ENCODE data around the gene WDR17.
A peak's percentile ranks its signal among the peaks of the same experiment; 100 is the strongest.

WDR17 gene

DNA sequence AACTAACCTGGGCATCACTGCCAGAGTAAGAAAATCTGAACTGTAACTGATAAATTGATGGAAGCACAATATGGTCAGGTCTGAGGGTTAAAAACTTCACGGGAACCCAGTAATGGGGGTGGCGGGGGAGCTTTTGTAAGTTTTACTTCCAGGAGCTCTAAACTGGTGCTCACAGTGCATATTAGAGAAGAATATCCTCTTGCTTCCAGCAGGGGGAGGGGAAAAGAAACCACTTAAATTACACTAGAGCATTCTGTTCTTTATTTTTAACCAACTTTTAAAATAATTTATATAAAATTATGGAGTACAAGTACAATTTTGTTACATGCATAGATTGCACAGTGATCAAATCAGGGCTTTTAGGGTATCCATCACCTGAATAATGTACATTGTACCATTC is 33.7 kb downstream of the WDR17 start:
- DNase-seq (ENCODE audit: low read depth): peak; percentile 25

GRCh38 chr4:176102414-176103063 is 36.9 kb downstream of the WDR17 start:
- DNase-seq (ENCODE audit: low read depth): no peak

DNA sequence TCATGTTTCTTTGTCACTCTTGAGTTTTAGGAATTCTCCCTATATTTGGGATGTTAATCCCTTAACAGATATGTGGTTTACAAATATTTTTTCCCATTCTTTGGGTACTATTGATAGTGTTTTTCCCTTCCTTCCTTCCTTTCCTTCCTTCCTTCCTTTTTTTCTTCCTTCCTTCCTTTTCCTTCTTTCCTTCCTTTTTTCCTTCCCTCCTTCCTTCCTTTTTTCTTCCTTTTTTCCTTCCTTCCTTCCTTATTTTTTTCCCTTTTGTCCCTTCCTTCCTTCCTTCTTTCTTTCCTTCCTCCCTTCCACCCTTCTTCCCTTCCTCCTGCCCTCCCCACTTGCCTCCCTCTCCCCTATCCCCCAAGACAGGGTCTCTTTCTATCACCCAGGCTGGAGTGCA is 42.1 kb downstream of the WDR17 start:
- no peak for DNase-seq (ENCODE audit: low read depth)

- peak; percentile 52 for DNase-seq (ENCODE audit: low read depth)
Observed at GRCh38 chr4:176123710-176124407, 58.2 kb downstream of the WDR17 start.

DNA sequence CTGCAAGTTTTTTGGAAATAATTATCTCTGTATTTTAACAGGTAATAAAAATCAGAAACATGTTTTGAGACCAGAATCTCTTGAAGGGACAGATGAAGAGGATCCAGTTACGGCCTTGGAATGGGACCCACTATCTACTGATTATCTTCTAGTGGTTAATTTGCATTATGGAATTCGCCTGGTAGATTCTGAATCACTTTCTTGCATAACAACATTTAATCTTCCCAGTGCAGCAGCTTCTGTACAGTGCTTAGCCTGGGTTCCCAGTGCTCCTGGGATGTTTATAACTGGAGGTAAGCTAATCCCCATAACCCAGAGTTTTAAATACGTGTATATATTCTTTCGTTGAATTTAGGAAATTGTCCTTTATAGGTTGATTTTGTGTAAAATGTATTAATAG is 59.4 kb downstream of the WDR17 start:
- no peak for DNase-seq (ENCODE audit: low read depth)

DNA sequence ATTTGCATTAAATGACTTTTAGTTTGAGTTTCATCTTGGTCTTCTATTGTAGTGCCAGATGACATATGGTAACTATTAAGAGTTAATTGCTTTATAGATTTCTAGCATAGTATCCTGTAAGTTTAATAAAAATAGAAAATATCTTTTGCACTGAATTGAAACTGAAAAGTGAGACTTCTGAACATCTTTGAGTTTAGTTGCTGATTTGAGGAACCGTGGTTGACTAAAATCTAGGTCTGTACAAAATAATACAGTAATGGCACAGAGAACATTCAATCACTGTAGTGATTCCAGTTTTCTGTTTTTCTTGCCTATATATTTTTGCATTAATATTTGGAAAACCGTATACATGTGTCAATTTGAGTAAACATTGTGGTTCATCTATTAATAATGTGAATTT is 69.0 kb downstream of the WDR17 start:
- DNase-seq (ENCODE audit: low read depth): no peak

GRCh38 chr4:176137631-176138030 is 72.0 kb downstream of the WDR17 start:
- peak; percentile 65 for DNase-seq (ENCODE audit: low read depth)

GRCh38 chr4:176139518-176139917 is 73.9 kb downstream of the WDR17 start:
- no peak for DNase-seq (ENCODE audit: low read depth)

DNA sequence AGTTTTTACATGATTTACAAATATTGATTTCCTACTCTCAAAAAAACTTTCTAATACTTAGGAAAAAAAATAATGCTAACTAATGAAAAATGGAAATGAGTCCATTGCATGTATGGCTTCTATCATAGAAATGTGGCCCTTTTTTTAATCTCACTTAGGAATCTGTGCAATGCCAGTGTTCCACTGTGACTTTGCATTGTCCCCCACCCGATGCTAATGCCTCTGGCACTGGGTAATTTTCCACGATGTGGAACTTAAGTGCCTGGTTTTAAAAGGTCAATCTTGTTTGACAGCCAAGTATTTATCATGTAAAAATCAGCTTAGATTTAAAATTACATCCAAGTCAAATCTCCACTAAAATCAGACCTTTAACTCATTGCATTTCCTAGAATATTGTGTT is 76.6 kb downstream of the WDR17 start:
- DNase-seq (ENCODE audit: low read depth): no peak

- peak; percentile 31 for DNase-seq (ENCODE audit: low read depth)
Observed at GRCh38 chr4:176149680-176150355, 84.2 kb downstream of the WDR17 start.

GRCh38 chr4:176150356-176150682 is 84.7 kb downstream of the WDR17 start:
- peak; percentile 56 for DNase-seq (ENCODE audit: low read depth)

- no peak for DNase-seq (ENCODE audit: low read depth)
Observed at GRCh38 chr4:176150704-176151103, 85.1 kb downstream of the WDR17 start.

DNA sequence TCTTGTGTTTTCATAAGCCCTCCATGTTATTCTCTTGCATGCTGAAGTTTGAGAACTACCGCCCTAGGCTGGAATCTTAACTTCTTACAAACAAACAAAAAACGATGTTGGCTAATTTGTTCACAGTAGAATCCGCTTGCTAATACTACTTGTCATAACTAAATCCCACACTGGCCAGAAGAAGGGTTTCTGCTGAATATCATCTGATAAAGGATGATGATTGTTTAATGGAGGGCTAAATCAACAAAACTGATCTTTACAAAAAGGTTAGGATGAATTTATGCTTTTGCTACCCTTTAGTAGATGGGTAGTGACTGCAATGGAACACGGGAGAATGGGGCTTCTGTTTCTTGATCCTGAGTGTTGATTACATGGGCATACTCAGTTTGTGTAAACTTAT is 87.5 kb downstream of the WDR17 start:
- no peak for DNase-seq (ENCODE audit: low read depth)

- DNase-seq (ENCODE audit: low read depth): peak; percentile 8
Observed at GRCh38 chr4:176156656-176157055, 91.0 kb downstream of the WDR17 start.

DNA sequence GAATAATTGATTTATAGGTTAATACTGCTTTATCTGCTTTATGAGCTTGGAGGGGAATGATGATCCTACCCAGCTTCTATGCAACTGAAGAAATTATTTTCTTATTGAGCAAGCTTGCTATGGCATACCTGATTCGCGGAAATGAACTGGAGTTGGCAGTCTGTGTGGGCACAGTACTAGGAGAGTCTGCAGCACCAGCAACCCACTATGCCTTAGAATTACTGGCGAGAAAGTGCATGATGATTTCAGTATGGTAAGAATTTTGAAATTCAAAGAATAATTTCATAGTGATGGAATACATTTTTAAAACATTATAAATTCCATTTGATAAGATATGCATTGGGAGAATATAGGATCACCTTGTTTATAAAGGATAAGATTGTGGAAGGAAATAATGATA is 97.4 kb downstream of the WDR17 start:
- no peak for DNase-seq (ENCODE audit: low read depth)

DNA sequence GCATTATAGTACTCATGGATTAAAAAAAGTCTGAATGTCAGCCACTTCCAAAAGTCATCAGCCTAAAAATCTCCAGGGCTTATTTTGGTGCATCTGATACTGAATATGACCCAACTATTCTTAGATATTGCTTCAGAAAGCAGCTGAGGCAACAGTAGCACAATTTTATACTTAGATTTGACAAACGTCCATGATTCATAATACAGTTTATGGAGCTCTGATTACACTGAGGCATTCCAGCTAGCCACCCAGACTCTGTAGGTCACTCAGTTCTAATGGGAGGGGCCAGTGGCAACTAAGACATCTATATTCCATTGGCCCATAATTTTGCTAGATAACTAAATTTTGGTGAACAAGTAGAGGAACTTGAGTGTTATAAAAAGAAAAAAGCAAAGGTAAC is 119.4 kb downstream of the WDR17 start:
- DNase-seq (ENCODE audit: low read depth): peak; percentile 74

GRCh38 chr4:176186067-176186466 is 120.4 kb downstream of the WDR17 start:
- DNase-seq (ENCODE audit: low read depth): no peak

GRCh38 chr4:176186671-176187395 is 121.2 kb downstream of the WDR17 start:
- DNase-seq (ENCODE audit: low read depth): no peak

- peak; percentile 78 for DNase-seq (ENCODE audit: low read depth)
Observed at GRCh38 chr4:176187624-176188023, 122.0 kb downstream of the WDR17 start.

DNA sequence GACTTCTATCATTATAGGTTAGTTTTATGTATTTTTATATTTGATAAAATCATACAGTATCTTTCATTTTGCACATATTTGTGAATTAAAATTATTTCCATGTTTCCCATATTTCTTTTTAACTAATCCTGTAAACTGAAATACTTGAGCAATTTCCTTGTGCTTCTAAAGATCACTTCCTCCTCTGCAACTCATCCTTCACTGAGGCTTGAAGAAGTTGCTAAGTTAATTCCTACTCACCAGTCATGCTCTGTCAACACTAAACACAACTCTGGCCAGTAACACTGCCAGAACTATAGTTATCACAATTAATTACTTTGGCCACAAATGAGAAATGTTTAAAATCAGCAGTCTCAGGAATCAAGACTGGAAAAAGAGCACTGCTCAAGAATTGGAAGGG is 123.0 kb downstream of the WDR17 start:
- peak; percentile 12 for DNase-seq (ENCODE audit: low read depth)

GRCh38 chr4:176189891-176190795 is 124.5 kb downstream of the WDR17 start:
- peak; percentile 10 for DNase-seq (ENCODE audit: low read depth)

DNA sequence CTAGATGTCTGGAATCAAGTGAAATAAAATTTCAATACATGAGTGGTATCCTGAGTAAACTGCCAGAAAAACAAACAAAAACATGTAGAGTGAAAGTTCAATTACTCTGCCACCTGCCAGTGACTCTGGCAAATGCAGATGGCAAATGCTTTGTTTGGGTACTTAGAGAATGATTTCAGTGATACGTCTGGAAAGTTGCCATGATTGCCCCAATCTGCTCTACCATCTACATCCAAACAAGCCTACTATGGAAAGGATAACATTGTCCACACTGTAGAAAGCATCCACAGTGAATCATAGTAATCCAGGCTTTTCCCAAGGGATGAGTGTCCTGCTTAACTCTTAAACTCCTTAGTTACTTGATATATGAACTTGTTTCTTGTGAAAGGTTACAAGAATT is 126.3 kb downstream of the WDR17 start:
- DNase-seq (ENCODE audit: low read depth): peak; percentile 61
